T-helper 2 cell treated with Interferon-gamma antibody and Interleukin-4, amounts not matched to agents 5 μg/mL and 100 μg/mL, for 36 hours (primary cell): Measurements from ENCODE around the gene HS3ST4.

ENCODE experiments used
- DNase-seq: peaks from one replicate; pipeline ENCODE4 v3.0.0; 2021; ENCODE audit warnings: low spot score
- H3K27ac Mint-ChIP-seq: one replicate; pipeline ENCODE4 v1.8.0; 2021; ENCODE audit warnings: mild to moderate bottlenecking, mixed read lengths
- H3K27me3 Mint-ChIP-seq: one replicate; pipeline ENCODE4 v1.8.0; 2021; ENCODE audit warnings: low read depth, mixed read lengths
- H3K36me3 Mint-ChIP-seq: one replicate; pipeline ENCODE4 v1.8.0; 2021; ENCODE audit warnings: low read depth, mixed read lengths
- H3K4me1 Mint-ChIP-seq: one replicate; pipeline ENCODE4 v1.8.0; 2021; ENCODE audit warnings: low read depth, mixed read lengths
- H3K4me3 Mint-ChIP-seq: one replicate; pipeline ENCODE4 v1.8.0; 2022; ENCODE audit warnings: mild to moderate bottlenecking, moderate library complexity, mixed read lengths
- H3K9me3 Mint-ChIP-seq: one replicate; pipeline ENCODE4 v1.8.0; 2021; ENCODE audit warnings: mixed read lengths

The HS3ST4 gene

GRCh38 chr16:25691519-25692091 is at the start of gene HS3ST4:
Gene HS3ST4, plus strand, starts transcription at chr16:25691959.
- Mint-ChIP-seq H3K36me3 (no peaks in the 10 kb centered on the region), H3K9me3 (no peaks in the 10 kb centered on the region), H3K27me3 (peaks cover 62% of the 10 kb centered on the region), H3K4me1 (no peaks in the 10 kb centered on the region), H3K4me3 (no peak within 1 kb of the TSS), H3K27ac (no peak within 1 kb of the TSS)
- no peak for DNase-seq

GRCh38 chr16:25643633-25644032 is 48.1 kb upstream of the HS3ST4 start:
- Mint-ChIP-seq H3K4me1 (no peaks in the 10 kb centered on the region), H3K27me3 (no peaks in the 10 kb centered on the region), H3K36me3 (no peaks in the 10 kb centered on the region), H3K9me3 (no peaks in the 10 kb centered on the region), H3K4me3 (no peak overlapping the region), H3K27ac (no peak overlapping the region)
- no peak for DNase-seq

- Mint-ChIP-seq H3K4me1 (no peaks in the 10 kb centered on the region), H3K9me3 (no peaks in the 10 kb centered on the region), H3K27me3 (no peaks in the 10 kb centered on the region), H3K36me3 (no peaks in the 10 kb centered on the region), H3K27ac (no peak overlapping the region), H3K4me3 (no peak overlapping the region)
- DNase-seq = no peak
Observed at GRCh38 chr16:25656639-25657038, 35.1 kb upstream of the HS3ST4 start.

- Mint-ChIP-seq H3K9me3 (no peaks in the 10 kb centered on the region), H3K36me3 (no peaks in the 10 kb centered on the region), H3K27ac (no peak overlapping the region), H3K27me3 (no peaks in the 10 kb centered on the region), H3K4me3 (no peak overlapping the region), H3K4me1 (no peaks in the 10 kb centered on the region)
- no peak for DNase-seq
Observed at GRCh38 chr16:25676820-25677219, 14.9 kb upstream of the HS3ST4 start.

GRCh38 chr16:25679511-25679910 is 12.2 kb upstream of the HS3ST4 start:
- no peak for DNase-seq
- Mint-ChIP-seq H3K9me3 (no peaks in the 10 kb centered on the region), H3K27me3 (no peaks in the 10 kb centered on the region), H3K4me3 (no peak overlapping the region), H3K27ac (no peak overlapping the region), H3K36me3 (no peaks in the 10 kb centered on the region), H3K4me1 (no peaks in the 10 kb centered on the region)

GRCh38 chr16:25689137-25689836 is 2.5 kb upstream of the HS3ST4 start:
- DNase-seq = no peak
- Mint-ChIP-seq H3K36me3 (no peaks in the 10 kb centered on the region), H3K4me3 (no peak overlapping the region)

GRCh38 chr16:25690552-25691143 is 1.1 kb upstream of the HS3ST4 start:
- H3K4me3 Mint-ChIP-seq = no peak overlapping the region
- H3K9me3 Mint-ChIP-seq = no peaks in the 10 kb centered on the region
- no peak overlapping the region for H3K27ac Mint-ChIP-seq
- H3K27me3 Mint-ChIP-seq = peaks cover 58% of the 10 kb centered on the region
- no peaks in the 10 kb centered on the region for H3K36me3 Mint-ChIP-seq
- DNase-seq = no peak
- no peaks in the 10 kb centered on the region for H3K4me1 Mint-ChIP-seq

More at GRCh38 chr16:25689137-25689836, 2.5 kb upstream of the HS3ST4 start:
- Mint-ChIP-seq H3K27me3 (peaks cover 49% of the 10 kb centered on the region), H3K4me1 (no peaks in the 10 kb centered on the region), H3K27ac (no peak overlapping the region), H3K9me3 (no peaks in the 10 kb centered on the region)

GRCh38 chr16:25692351-25692741 is 587 bp downstream of the HS3ST4 start:
- Mint-ChIP-seq H3K4me3 (no peak overlapping the region), H3K4me1 (no peaks in the 10 kb centered on the region), H3K9me3 (no peaks in the 10 kb centered on the region), H3K27ac (no peak overlapping the region), H3K27me3 (peaks cover 65% of the 10 kb centered on the region), H3K36me3 (no peaks in the 10 kb centered on the region)
- no peak for DNase-seq

GRCh38 chr16:25692742-25693508 is 1.2 kb downstream of the HS3ST4 start:
- H3K27me3 Mint-ChIP-seq = peaks cover 62% of the 10 kb centered on the region

GRCh38 chr16:25693631-25694030 is 1.9 kb downstream of the HS3ST4 start:
- Mint-ChIP-seq H3K4me1 (no peaks in the 10 kb centered on the region), H3K4me3 (no peak overlapping the region), H3K36me3 (no peaks in the 10 kb centered on the region), H3K27ac (no peak overlapping the region), H3K27me3 (peaks cover 63% of the 10 kb centered on the region), H3K9me3 (no peaks in the 10 kb centered on the region)
- no peak for DNase-seq

More at GRCh38 chr16:25692742-25693508, 1.2 kb downstream of the HS3ST4 start:
- no peaks in the 10 kb centered on the region for H3K4me1 Mint-ChIP-seq
- no peak overlapping the region for H3K27ac Mint-ChIP-seq
- DNase-seq = no peak
- H3K4me3 Mint-ChIP-seq = no peak overlapping the region
- no peaks in the 10 kb centered on the region for H3K9me3 Mint-ChIP-seq
- H3K36me3 Mint-ChIP-seq = no peaks in the 10 kb centered on the region

- H3K9me3 Mint-ChIP-seq = no peaks in the 10 kb centered on the region
- no peaks in the 10 kb centered on the region for H3K4me1 Mint-ChIP-seq
- H3K27me3 Mint-ChIP-seq = peaks cover 24% of the 10 kb centered on the region
- no peak overlapping the region for H3K27ac Mint-ChIP-seq
- H3K4me3 Mint-ChIP-seq = no peak overlapping the region
- H3K36me3 Mint-ChIP-seq = no peaks in the 10 kb centered on the region
- DNase-seq = no peak
Observed at GRCh38 chr16:25699069-25699468, 7.3 kb downstream of the HS3ST4 start.

GRCh38 chr16:25700547-25700946 is 8.8 kb downstream of the HS3ST4 start:
- H3K4me1 Mint-ChIP-seq = no peaks in the 10 kb centered on the region
- DNase-seq = no peak

GRCh38 chr16:25707553-25707952 is 15.8 kb downstream of the HS3ST4 start:
- no peaks in the 10 kb centered on the region for H3K9me3 Mint-ChIP-seq

More at GRCh38 chr16:25700547-25700946, 8.8 kb downstream of the HS3ST4 start:
- Mint-ChIP-seq H3K4me3 (no peak overlapping the region), H3K9me3 (no peaks in the 10 kb centered on the region), H3K27ac (no peak overlapping the region), H3K36me3 (no peaks in the 10 kb centered on the region), H3K27me3 (peaks cover 13% of the 10 kb centered on the region)

More at GRCh38 chr16:25707553-25707952, 15.8 kb downstream of the HS3ST4 start:
- H3K27ac Mint-ChIP-seq = no peak overlapping the region
- no peak for DNase-seq
- H3K36me3 Mint-ChIP-seq = no peaks in the 10 kb centered on the region
- no peak overlapping the region for H3K4me3 Mint-ChIP-seq
- peaks cover 4% of the 10 kb centered on the region for H3K27me3 Mint-ChIP-seq
- no peaks in the 10 kb centered on the region for H3K4me1 Mint-ChIP-seq
